Endodermal cell (in vitro differentiated cells): ENCODE results near the gene TMOD3. TPM values are rescaled to one million over a fixed set of nuclear protein-coding genes. Genes with fewer than 3 reads are reported as not detected.
"Not testable (repeated sequence)": the region's sequence is repeated elsewhere in the genome, so short reads cannot be mapped to it uniquely, and the experiment has no call there.

Experiments used
- DNase-seq: peaks from one replicate; pipeline ENCODE4 v3.0.0-alpha.2; 2017
- H3K27ac ChIP-seq: 2 replicates; pipeline ENCODE4 v1.5.1; 2013; ENCODE audit warnings: mild to moderate bottlenecking, low read depth, low read length, moderate library complexity
- H3K27me3 ChIP-seq: 2 replicates; pipeline ENCODE4 v1.6.1; 2013; ENCODE audit warnings: mild to moderate bottlenecking, low read length, moderate library complexity; ENCODE audit not compliant: insufficient read depth, control insufficient read depth, poor library complexity, severe bottlenecking
- H3K36me3 ChIP-seq: 2 replicates; pipeline ENCODE4 v1.7.0; 2013; ENCODE audit warnings: mild to moderate bottlenecking, low read length, moderate library complexity; ENCODE audit not compliant: control insufficient read depth, insufficient read depth
- H3K4me1 ChIP-seq: one replicate; pipeline ENCODE4 v1.7.0; 2013; ENCODE audit warnings: low read length; ENCODE audit not compliant: control insufficient read depth, insufficient read depth
- H3K4me3 ChIP-seq: 2 replicates; pipeline ENCODE4 v1.5.1; 2013; ENCODE audit warnings: mild to moderate bottlenecking, low read length, moderate library complexity
- H3K9ac ChIP-seq: 2 replicates; pipeline ENCODE4 v1.6.1; 2013; ENCODE audit warnings: mild to moderate bottlenecking, low read length, moderate library complexity; ENCODE audit not compliant: poor library complexity, severe bottlenecking; ENCODE audit errors: extremely low read depth
- H3K9me3 ChIP-seq: 2 replicates; pipeline ENCODE4 v1.6.1; 2013; ENCODE audit warnings: mild to moderate bottlenecking, low read length, moderate library complexity; ENCODE audit not compliant: control insufficient read depth
- H3K27ac Mint-ChIP-seq: 2 replicates; pipeline ENCODE4 v1.8.0; 2020; ENCODE audit warnings: mixed read lengths
- H3K27me3 Mint-ChIP-seq: 2 replicates; pipeline ENCODE4 v1.8.0; 2021; ENCODE audit warnings: mild to moderate bottlenecking, mixed read lengths; ENCODE audit not compliant: insufficient read depth
- H3K36me3 Mint-ChIP-seq: 2 replicates; pipeline ENCODE4 v1.8.0; 2020; ENCODE audit warnings: low read depth, mixed read lengths
- H3K4me1 Mint-ChIP-seq: 2 replicates; pipeline ENCODE4 v1.8.0; 2020; ENCODE audit warnings: mixed read lengths
- H3K4me3 Mint-ChIP-seq: 2 replicates; pipeline ENCODE4 v1.8.0; 2020; ENCODE audit warnings: mild to moderate bottlenecking, moderate library complexity, mixed read lengths
- H3K9me3 Mint-ChIP-seq: 2 replicates; pipeline ENCODE4 v1.8.0; 2020; ENCODE audit warnings: mild to moderate bottlenecking, mixed read lengths
- CTCF ChIP-seq: fragments of 200-600 bp; sonication (generic); conservative IDR thresholded peaks from 2 replicates; pipeline ENCODE4 v1.5.0; 2021; ENCODE audit warnings: antibody characterized with exemption, mild to moderate bottlenecking
- WGBS, 2 experiments: methylation state at CpG; one replicate each; pipeline versions ENCODE4 v1.1.5 to v1.1.7; 2013; ENCODE audit warnings: missing lambda C conversion rate in 2 of 2, mixed read lengths in 1 of 2; ENCODE audit not compliant: insufficient coverage in 1 of 2, insufficient read length in 1 of 2; 5-methylcytosine and 5-hydroxymethylcytosine counted together
- total RNA-seq, 2 donors: library from RNA; stranded (reverse); fragmentation: NEBNext Ultra II Directional in 1 of 2; extraction: Animal tissue kit (Norgen Biotek cat#: 25700) in 1 of 2; gene quantifications; 2 replicates in 1 of 2; 3 replicates in 1 of 2; pipeline ENCODE4 v1.2.1, GENCODE V29; 2021

TMOD3 gene
- total RNA-seq, 2 donors from 2014 or later, result 39.6 to 44.4 TPM

- H3K27ac ChIP-seq, result peak overlapping the region; percentile 25
- H3K27me3 ChIP-seq, result no peaks in the 10 kb centered on the region
- no peak overlapping the region for H3K9ac ChIP-seq
- H3K27ac Mint-ChIP-seq, result no peak overlapping the region
- no peak for DNase-seq
- H3K4me3 Mint-ChIP-seq, result no peak overlapping the region
- peaks cover 16% of the 10 kb centered on the region for H3K9me3 ChIP-seq
- TF ChIP-seq CTCF, result no peak
- no peaks in the 10 kb centered on the region for H3K27me3 Mint-ChIP-seq
- peaks cover 12% of the 10 kb centered on the region for H3K9me3 Mint-ChIP-seq
- no peak overlapping the region for H3K4me3 ChIP-seq
- no peaks in the 10 kb centered on the region for H3K4me1 ChIP-seq
- peaks cover 2% of the 10 kb centered on the region for H3K4me1 Mint-ChIP-seq
- peaks cover 49% of the 10 kb centered on the region for H3K36me3 Mint-ChIP-seq
- H3K36me3 ChIP-seq, result peaks cover 39% of the 10 kb centered on the region
Measured at GRCh38 chr15:51884517-51885236, 55.2 kb downstream of the TMOD3 start.

GRCh38 chr15:51885758-51886157 lies 56.3 kb downstream of the TMOD3 start:
- not testable (repeated sequence) for H3K9ac ChIP-seq, H3K27me3 Mint-ChIP-seq, H3K27ac ChIP-seq, DNase-seq, H3K27me3 ChIP-seq, H3K4me3 ChIP-seq, H3K4me3 Mint-ChIP-seq, H3K4me1 ChIP-seq, H3K27ac Mint-ChIP-seq, H3K4me1 Mint-ChIP-seq
- Histone ChIP-seq H3K9me3 (peaks cover 16% of the 10 kb centered on the region), H3K36me3 (peaks cover 41% of the 10 kb centered on the region)
- H3K36me3 Mint-ChIP-seq, result peaks cover 49% of the 10 kb centered on the region
- 97 to 98% methylated on average over 8 to 32 of the region's 32 CpGs for WGBS, 2 experiments
- H3K9me3 Mint-ChIP-seq, result peaks cover 12% of the 10 kb centered on the region

- peaks cover 16% of the 10 kb centered on the region for H3K9me3 ChIP-seq
- H3K27me3 ChIP-seq, result no peaks in the 10 kb centered on the region
- H3K4me3 ChIP-seq, result no peak overlapping the region
- no peak for DNase-seq
- Mint-ChIP-seq H3K27me3 (no peaks in the 10 kb centered on the region), H3K27ac (no peak overlapping the region), H3K4me3 (no peak overlapping the region), H3K36me3 (peaks cover 56% of the 10 kb centered on the region), H3K9me3 (peaks cover 12% of the 10 kb centered on the region), H3K4me1 (peaks cover 2% of the 10 kb centered on the region)
- TF ChIP-seq CTCF, result no peak
- no peak overlapping the region for H3K27ac ChIP-seq
- H3K36me3 ChIP-seq, result peaks cover 58% of the 10 kb centered on the region
- 89 to 94% methylated on average over 5 to 8 of the region's 9 CpGs for WGBS, 2 experiments
- H3K4me1 ChIP-seq, result no peaks in the 10 kb centered on the region
- H3K9ac ChIP-seq, result no peak overlapping the region
Measured at GRCh38 chr15:51887887-51888592, 58.6 kb downstream of the TMOD3 start.
